ENCODE data around the gene MECR. TPM values are rescaled to one million over a fixed set of nuclear protein-coding genes. Genes with fewer than 3 reads are reported as not detected.
A peak's percentile ranks its signal among the peaks of the same experiment; 100 is the strongest.

The MECR gene
- total RNA-seq, 1 donor from 2014 or later = 26.8 TPM

GRCh38 chr1:29256394-29256793 lies 25.7 kb upstream of the MECR start:
- no peak for DNase-seq (ENCODE audit: low read depth)

GRCh38 chr1:29255134-29255666 lies 24.5 kb upstream of the MECR start:
- no peak for DNase-seq (ENCODE audit: low read depth)

- DNase-seq (ENCODE audit: low read depth) = no peak
Measured at GRCh38 chr1:29254346-29254745, 23.6 kb upstream of the MECR start.

GRCh38 chr1:29253180-29253579 lies 22.4 kb upstream of the MECR start:
- no peak for DNase-seq (ENCODE audit: low read depth)

- DNase-seq (ENCODE audit: low read depth) = no peak
Measured at GRCh38 chr1:29251164-29252124, 20.7 kb upstream of the MECR start.

GRCh38 chr1:29249951-29250581 lies 19.3 kb upstream of the MECR start:
- no peak for DNase-seq (ENCODE audit: low read depth)

- DNase-seq (ENCODE audit: low read depth) = peak; percentile 46
Measured at GRCh38 chr1:29249170-29249691, 18.5 kb upstream of the MECR start.

GRCh38 chr1:29248409-29248808 lies 17.7 kb upstream of the MECR start:
- DNase-seq (ENCODE audit: low read depth) = no peak

- no peak for DNase-seq (ENCODE audit: low read depth)
Measured at GRCh38 chr1:29247571-29248273, 17.0 kb upstream of the MECR start.

- no peak for DNase-seq (ENCODE audit: low read depth)
Measured at GRCh38 chr1:29247044-29247443, 16.3 kb upstream of the MECR start.

GRCh38 chr1:29245876-29246275 lies 15.1 kb upstream of the MECR start:
- peak; percentile 63 for DNase-seq (ENCODE audit: low read depth)

GRCh38 chr1:29245261-29245660 lies 14.5 kb upstream of the MECR start:
- DNase-seq (ENCODE audit: low read depth) = no peak

GRCh38 chr1:29243871-29244200 lies 13.1 kb upstream of the MECR start:
- peak; percentile 48 for DNase-seq (ENCODE audit: low read depth)

GRCh38 chr1:29243023-29243870 lies 12.5 kb upstream of the MECR start:
- DNase-seq (ENCODE audit: low read depth) = no peak

- DNase-seq (ENCODE audit: low read depth) = no peak
Measured at GRCh38 chr1:29240986-29241385, 10.3 kb upstream of the MECR start.

GRCh38 chr1:29240400-29240837 lies 9.7 kb upstream of the MECR start:
- peak; percentile 35 for DNase-seq (ENCODE audit: low read depth)

GRCh38 chr1:29239142-29239541 lies 8.4 kb upstream of the MECR start:
- peak; percentile 50 for DNase-seq (ENCODE audit: low read depth)

GRCh38 chr1:29238620-29239002 lies 7.9 kb upstream of the MECR start:
- DNase-seq (ENCODE audit: low read depth) = no peak

GRCh38 chr1:29237852-29238619 lies 7.3 kb upstream of the MECR start:
- DNase-seq (ENCODE audit: low read depth) = peak; percentile 37

All from myocyte (in vitro differentiated cells).